Measurements from ENCODE around the gene C17orf75.

GRCh38 chr17:32318071-32318470 lies 23.9 kb downstream of the C17orf75 start:
- TF ChIP-seq CTCF (IDR thresholded peaks at IDR 0.05) (no peak), POLR2A (IDR thresholded peaks at IDR 0.05) (no peak)
